ENCODE measurements around the gene NUDT13. TPM values are rescaled to one million over a fixed set of nuclear protein-coding genes. Genes with fewer than 3 reads are reported as not detected.

Gene NUDT13
- total RNA-seq, 2 experiments from 2014 or later, result 2.1 to 2.8 TPM

Other genes with a start within 250 kb of the NUDT13 start
- gene OIT3, start 216.7 kb upstream of the NUDT13 start, total RNA-seq, result not detected
- not detected for gene PLA2G12B, start 155.6 kb upstream of the NUDT13 start, total RNA-seq
- 10 to 100 TPM; 47.3 to 51.2 TPM for gene P4HA1, start 13.6 kb upstream of the NUDT13 start, total RNA-seq
- 10 to 100 TPM; 30.1 to 31.7 TPM for gene ECD, start 57.6 kb downstream of the NUDT13 start, total RNA-seq
- gene FAM149B1, start 57.7 kb downstream of the NUDT13 start, total RNA-seq, result 10 to 100 TPM; 15.6 to 18.4 TPM
- gene DNAJC9, start 136.8 kb downstream of the NUDT13 start, total RNA-seq, result 10 to 100 TPM; 50.1 to 51.8 TPM
- gene MRPS16, start 142.2 kb downstream of the NUDT13 start, total RNA-seq, result 10 to 100 TPM; 73.5 to 78.4 TPM
- gene CFAP70, start 248.4 kb downstream of the NUDT13 start, total RNA-seq, result 1 to 10 TPM; 2.0 to 2.2 TPM

Measured in activated naive CD8-positive, alpha-beta T cell treated with anti-CD3 and anti-CD28 coated beads, Interleukin-2, amount 10 ng/mL, durations not matched to agents 7 days and 5 days (primary cell).